COLO668 (cell line): ENCODE measurements around the gene GPR183.

Experiments used
- DNase-seq: peaks from one replicate; lab custom pipeline; 2025; ENCODE audit not compliant: unreplicated experiment; lab: John Stamatoyannopoulos, UW

GPR183 gene

DNA sequence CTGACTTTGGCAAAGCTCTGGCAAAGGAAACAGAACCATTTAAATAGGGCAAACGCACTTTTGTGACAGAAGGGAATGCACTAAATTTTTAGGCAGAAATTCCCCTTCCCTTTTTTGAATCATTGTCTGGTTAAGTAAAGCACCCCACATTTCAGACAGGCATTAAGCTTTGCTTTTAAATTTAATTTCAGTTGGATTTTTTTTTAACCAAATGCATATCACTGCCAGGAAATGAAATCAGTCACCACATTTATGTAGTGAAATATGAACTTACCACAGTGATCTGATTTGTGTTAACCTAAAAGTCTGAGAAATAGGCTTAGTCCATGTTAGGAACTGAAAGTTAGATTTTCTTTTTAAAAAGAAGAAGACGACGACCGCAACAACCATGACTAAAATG is 10.8 kb downstream of the GPR183 start:
- DNase-seq, result no peak

DNA sequence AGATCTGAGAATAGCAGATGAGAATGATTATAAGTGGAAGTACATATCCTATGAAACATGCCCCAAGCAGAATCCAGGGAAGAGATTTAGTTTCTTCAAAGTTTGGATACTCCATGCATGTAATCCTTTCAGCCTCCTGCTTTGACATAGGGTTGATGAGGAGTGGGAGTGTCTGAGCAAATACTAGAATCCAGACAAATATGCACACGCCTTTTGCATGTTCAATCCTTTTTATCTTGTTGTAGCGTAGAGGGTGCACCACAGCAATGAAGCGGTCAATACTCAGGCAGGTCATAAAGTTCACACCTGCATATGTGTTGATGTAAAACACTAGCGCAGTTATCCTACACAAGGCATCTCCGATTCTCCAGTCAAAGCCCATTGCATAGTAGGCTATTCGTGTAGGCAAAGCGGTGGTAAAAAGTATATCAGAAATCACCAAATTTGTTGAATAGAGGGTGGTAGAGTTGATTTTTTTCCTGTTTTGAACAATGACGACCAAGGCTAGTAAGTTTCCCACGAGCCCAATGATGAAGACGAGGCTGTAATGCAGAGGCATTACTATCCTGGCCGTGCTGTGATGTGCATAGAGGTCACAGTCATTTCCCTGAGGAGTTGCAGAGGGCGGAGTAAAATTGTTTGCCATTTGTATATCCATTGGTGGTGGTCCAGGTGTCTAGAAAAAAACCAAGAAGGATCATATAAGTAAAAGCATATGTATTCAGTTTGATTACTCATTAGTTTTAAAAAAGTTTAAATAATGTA is 11.5 kb downstream of the GPR183 start:
- no peak for DNase-seq

DNA sequence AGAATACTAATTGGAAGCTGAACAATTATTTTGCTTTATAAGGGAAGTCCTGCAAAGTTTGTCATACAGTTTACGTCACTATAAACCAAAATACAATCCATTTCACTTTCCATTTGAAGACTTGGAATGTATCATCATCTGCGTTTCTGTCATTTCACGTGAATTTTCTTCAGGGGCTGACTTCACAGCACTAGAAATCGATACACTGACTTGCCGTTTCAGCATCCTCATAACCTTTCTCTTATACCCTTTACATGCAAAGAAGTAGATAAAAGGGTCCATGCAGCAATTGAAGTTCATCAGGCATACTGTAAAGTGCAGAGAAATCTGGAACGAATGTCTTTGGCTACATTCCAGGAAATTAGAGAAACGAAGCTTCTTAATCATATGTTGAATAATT is 12.2 kb downstream of the GPR183 start:
- no peak for DNase-seq

DNA sequence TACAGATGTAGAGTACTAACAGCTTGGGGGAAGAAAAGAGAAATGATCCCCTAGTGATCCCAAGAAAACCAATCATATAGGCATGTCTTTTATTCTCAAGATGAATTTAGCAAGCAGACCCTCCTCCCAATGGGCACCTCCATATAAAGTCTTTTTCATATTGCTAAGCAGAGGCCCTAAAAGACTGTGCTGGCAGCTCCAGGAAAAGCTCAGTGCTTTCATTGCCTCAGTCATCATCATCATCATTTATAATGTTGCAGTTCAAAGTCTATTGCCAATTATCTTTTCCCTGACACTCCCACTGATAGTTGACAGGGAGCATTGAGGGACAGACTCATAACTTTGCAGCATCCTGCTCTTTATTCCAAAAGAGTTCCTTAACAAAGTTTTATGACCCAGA is 13.0 kb downstream of the GPR183 start:
- no peak for DNase-seq

DNA sequence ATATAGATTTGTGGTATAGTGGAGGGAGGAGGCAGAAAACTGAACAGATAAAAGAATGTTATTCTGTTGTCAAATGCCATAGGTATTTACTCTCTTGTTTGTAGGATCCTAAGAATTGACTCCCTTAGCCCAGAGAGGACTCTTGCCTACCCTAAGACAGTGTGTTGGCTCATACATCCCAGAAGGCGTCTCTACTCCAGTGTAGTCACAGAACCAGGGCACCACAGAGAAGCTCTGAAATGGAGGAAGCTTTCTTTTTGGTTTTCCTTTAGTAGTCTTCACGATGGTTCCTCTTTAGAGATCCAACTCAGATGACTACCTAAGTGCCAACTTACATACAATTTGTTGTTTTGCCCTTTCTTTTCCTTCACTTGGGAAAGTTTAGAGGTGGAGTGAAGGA is 14.0 kb downstream of the GPR183 start:
- no peak for DNase-seq

GRCh38 chr13:99290894-99291293 is 16.3 kb downstream of the GPR183 start:
- no peak for DNase-seq

- no peak for DNase-seq
Measured at GRCh38 chr13:99289674-99290337, 17.4 kb downstream of the GPR183 start.

- DNase-seq, result no peak
Measured at GRCh38 chr13:99289271-99289670, 17.9 kb downstream of the GPR183 start.

DNA sequence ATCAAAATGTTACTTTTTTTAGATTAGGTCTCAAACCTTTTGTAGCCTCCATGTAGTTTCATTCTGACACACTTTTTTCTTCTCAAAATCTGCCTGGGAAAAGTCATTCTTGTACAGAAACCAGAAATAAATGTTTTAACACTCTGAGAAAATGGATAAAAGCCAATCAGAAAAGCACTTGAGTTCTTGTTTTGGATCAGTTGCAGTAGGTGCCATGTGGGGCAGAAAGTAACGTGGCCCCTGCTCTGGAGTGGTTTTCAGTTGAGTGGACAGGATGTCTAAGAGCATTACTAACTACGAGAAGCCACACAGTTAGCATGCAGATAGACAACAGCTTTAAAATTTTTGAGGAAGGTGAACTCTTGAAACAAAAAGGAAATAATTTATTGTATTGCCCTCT is 19.1 kb downstream of the GPR183 start:
- no peak for DNase-seq

GRCh38 chr13:99287551-99287950 is 19.6 kb downstream of the GPR183 start:
- DNase-seq, result no peak

DNA sequence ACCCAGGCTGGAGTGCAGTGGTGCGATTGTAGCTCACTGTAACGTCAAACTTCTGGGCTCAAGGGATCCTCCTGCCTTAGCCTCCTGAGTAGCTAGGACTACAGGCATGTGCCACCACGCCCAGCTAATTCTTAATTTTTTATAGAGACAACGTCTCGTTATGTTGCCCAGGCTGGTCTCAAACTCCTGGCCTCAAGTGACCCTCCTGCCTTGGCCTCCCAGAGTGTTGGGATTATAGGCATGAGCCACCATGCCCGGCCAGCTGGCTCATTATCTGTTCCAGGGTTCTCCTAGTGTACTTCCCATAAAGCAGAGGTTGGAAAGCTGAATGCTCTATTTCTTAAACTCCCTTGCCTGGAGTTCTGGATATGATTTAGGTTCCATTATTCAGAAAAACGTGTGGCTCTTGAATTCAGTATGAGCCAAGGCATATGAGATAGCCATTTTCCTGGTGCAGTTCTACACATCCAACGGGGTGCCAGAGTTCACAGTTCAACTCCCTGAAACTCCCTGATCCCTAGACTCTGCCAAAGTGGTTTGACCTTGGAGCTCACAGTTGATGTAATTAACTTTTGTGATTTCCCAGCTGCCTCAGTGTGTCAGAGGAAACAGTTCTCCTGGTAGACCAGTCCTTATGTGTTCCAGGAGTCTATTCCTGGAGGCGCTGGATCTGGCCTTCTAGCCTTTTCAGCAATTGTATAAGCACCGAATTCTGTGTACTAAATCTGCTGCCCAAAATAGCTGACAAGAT is 21.6 kb downstream of the GPR183 start:
- DNase-seq, result no peak

DNA sequence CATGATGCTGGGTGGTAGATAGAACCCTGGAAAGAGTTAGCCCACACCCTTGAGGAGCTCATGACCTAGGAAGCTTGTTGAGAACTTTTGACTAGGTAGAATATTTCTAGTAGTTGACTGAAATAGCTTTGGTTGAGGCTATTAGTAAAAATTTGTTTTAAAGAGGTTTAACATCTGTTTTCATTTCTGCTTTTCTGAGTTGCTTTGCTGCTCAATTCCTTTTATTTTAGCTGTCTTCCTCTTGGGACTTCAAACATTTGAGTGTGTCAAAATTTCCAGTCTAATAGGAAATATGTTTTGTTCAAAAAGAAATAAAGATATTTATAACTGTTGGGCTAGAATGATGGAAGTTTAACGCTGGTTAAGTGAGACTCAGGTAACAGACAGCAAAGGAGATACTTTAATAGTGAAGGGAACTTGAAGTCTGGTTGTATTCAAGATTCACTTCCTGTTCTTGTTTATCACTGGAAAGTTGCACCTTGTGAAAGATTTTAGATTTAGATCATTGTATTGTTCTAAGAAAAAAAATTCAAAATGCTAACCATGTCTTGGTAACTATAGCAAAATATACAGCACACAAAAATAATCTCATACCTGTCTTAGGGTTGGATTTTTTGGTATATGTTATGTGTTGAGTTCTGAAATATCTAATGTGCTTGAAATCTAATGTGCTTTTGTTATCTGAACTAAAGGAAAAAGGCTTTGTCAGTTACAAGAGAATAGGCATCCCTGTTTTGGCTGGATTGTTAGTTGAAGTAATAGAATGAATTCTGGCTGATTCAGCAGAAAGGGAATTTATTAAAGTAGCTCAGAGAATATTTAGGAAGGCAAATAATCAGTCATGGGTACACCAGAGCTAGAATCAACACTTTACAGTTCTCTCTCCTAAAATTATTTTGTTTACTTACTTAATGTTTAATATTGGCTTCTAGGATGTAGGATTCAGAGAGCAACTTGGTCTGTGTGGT is 24.7 kb downstream of the GPR183 start:
- no peak for DNase-seq

GRCh38 chr13:99281811-99282263 is 25.4 kb downstream of the GPR183 start:
- DNase-seq, result no peak

DNA sequence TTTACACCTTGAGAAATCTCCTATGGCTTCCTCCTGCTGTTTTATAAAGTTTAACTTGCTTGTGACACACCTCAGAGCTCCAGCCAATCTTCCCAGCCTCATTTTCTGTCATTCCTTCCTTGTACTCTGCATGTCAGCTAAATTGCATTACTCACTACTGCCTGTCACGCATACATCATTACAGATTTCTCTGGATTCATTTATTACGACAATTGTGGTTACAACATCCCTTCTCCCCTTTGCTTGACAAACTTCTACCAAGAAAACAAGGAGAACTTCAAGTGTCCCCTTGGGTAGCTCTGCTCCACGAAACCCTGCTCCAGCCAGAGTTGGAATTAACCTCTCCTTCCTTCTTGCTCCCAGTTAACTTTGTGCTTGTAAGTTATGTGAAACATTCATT is 27.0 kb downstream of the GPR183 start:
- DNase-seq, result no peak

DNA sequence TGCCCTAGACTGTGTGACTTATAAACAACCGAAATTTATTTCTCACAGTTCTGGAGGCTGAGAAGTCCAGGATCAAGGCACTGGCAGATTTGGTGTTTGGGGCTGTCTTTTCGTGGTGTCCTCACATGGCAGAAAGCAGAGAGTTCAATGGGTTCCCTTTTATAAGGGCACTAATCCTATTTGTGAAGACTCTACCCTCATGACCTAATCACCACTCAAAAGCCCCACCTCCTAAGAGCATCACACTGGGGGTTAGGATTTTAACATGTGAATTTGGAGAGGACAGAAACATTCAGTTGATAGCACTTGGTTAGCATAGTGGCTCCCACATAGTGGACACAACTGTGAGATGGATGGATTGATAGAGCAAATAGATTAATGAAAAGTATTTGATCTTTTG is 27.6 kb downstream of the GPR183 start:
- DNase-seq, result no peak

GRCh38 chr13:99278843-99279242 is 28.4 kb downstream of the GPR183 start:
- no peak for DNase-seq

DNA sequence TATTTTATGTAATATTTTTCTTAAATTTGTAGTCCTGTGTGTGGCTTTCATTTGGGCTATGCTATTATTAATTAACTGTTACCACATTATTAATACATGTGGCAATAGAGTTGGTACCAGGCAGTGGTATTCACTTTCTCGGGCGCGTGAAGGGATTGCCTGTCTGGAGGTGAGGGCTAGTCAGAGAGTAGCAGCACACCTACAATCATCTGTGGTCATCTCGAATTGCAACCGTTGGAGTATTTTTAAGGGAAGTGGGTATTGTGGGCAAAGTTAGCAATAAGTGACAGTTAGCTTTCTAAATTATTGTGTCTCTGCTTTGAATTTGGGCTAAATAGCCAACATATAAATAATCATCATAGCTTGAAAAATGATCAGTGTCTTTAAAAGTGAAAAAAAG is 29.0 kb downstream of the GPR183 start:
- DNase-seq, result no peak

DNA sequence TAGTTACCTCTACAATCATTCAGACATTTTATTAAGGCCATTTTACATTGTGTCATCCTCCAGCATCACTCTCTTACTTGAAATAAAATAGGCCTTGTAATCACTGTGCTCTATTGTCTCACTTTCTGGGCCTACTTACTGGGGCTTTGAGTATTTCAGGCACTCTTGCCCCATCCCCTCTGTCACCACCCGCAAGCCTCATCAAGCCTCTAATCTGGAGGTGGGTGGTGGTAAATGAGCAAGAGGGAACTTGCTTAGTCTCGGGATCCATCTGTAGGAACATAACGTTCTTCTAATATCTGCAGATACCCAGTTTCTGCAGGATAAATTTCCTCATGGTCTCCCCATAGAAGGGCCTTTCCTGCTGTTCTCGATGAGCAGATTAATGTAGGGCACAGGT is 29.6 kb downstream of the GPR183 start:
- DNase-seq, result no peak

- DNase-seq, result no peak
Measured at GRCh38 chr13:99276706-99277105, 30.5 kb downstream of the GPR183 start.

DNA sequence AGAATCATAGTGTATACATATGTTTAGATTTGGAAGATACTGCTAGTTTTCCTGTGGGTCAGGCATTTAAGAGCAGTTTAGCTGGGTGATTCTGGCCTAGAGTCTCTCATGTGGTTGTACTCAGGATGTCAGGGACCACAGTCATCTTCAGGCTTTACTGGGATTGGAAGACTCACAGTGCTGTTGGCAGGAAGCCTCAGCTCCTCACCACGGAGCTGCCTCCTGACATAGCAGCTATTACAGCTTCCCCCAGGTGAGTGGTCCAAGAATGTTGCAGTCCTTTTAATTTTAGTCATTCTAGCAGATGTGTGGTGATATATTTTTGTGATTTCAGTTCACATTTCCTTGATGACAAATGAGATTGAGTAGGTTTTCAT is 32.1 kb downstream of the GPR183 start:
- DNase-seq, result no peak

DNA sequence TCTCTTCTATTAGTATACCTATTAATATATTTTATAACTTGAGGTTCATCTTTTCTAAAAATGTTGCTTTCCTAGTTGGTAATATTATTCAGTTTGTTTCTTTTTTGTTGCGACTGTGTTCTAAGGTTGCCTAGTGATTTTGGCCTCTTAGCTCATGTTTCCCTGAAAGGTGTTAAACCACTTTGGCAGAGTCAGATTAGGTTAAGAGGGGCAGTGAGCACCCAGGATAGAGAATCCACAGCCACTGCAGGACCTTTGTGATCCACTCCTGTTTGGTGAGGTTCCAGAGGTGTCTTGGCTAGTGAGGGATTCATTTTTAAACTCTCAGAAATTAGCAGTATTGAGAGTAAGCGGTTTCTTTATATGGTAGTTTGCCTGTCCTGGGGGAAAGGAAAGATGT is 34.1 kb downstream of the GPR183 start:
- no peak for DNase-seq
